ENCODE results near the gene GADD45B. TPM values are rescaled to one million over a fixed set of nuclear protein-coding genes. Genes with fewer than 3 reads are reported as not detected.
A peak's percentile ranks its signal among the peaks of the same experiment; 100 is the strongest.
"Not testable (repeated sequence)": the region's sequence is repeated elsewhere in the genome, so short reads cannot be mapped to it uniquely, and the experiment has no call there.

GADD45B gene
- total and polyA plus RNA-seq, 5 donors from 2014 or later = 53.4 to 191 (median 63.8) TPM

DNA sequence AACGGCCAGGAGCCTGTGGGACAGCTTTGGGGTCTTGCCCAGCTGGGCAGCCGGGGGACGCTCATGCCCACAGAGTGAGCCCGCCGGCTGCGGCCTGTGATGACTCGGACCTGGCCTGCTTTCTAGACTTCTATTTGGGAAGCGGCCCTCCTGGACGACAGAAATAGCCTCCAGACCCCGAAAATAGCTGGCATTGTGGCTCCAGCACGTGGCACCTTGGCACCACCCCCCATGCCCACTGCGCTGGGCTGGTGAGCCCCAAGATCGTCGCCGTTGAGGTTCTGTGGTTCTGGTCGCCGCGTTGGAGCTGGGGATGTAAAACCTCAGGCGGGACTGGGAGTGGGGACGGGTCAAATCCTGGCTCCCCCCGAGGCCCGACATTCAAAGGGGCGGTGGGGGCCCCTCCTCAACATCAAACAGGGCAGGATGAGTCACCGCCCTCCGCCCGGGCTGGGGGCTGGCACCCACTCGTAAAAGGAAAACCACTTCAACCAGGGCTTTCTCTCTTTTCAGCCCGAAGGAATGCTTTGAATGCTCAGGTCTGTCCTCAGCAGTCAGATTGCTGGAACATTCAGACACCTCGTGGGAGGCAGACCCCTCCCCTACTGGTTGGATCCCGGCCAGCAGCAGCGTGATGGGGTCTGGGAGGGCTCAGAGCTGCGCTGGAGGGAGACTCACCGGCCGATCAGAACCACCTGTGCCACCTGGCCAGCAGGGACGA lies 42.1 kb downstream of the GADD45B start:
- no peak overlapping the region for H3K27ac ChIP-seq (ENCODE audit: insufficient read depth, low read length, poor library complexity, severe bottlenecking)
- no peak overlapping the region for H3K4me3 Mint-ChIP-seq
- no peaks in the 10 kb centered on the region for H3K27me3 ChIP-seq (ENCODE audit: control insufficient read depth, insufficient read depth, low read length)
- no peaks in the 10 kb centered on the region for H3K27me3 Mint-ChIP-seq
- peaks cover 0 to 3% (median 0%) of the 10 kb centered on the region in 7 donors for H3K9me3 Mint-ChIP-seq
- no peaks in the 10 kb centered on the region for H3K9me3 ChIP-seq (ENCODE audit: control insufficient read depth in 2 of 2, low read length in 2 of 2)
- H3K36me3 ChIP-seq (ENCODE audit: control insufficient read depth, insufficient read depth, low read length) = no peaks in the 10 kb centered on the region
- H3K4me1 Mint-ChIP-seq = no peaks in the 10 kb centered on the region
- DNase-seq (no peak), ATAC-seq (ENCODE audit: low read depth in 2 of 2) (no peak)
- peaks cover 4% of the 10 kb centered on the region for H3K4me1 ChIP-seq (ENCODE audit: control insufficient read depth, insufficient read depth, low read length, poor library complexity, severe bottlenecking)
- H3K27ac Mint-ChIP-seq = no peak overlapping the region
- peaks cover 3% of the 10 kb centered on the region for H3K36me3 Mint-ChIP-seq
- no peak overlapping the region for H3K4me3 ChIP-seq (ENCODE audit: low read depth, low read length)

DNA sequence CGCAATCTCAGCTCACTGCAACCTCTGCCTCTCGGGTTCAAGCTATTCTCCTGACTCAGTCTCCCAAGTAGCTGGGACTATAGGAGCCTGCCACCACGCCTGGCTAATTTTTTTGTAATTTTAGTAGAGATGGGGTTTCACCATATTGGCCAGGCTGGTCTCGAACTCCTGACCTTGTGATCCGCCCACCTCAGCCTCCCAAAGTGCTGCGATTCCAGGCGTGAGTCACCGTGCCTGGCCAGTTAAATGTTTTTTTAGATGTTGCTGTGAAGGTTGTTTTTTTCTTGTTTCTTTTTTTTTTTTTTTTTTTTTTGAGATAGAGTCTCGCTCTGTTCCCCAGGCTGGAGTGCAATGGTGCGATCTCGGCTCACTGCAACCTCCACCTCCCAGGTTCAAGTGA lies 42.9 kb downstream of the GADD45B start:
- not testable (repeated sequence) for H3K36me3 ChIP-seq (ENCODE audit: control insufficient read depth, insufficient read depth, low read length); ATAC-seq (ENCODE audit: low read depth in 2 of 2); H3K9me3 ChIP-seq (ENCODE audit: control insufficient read depth in 2 of 2, low read length in 2 of 2); H3K36me3 Mint-ChIP-seq; H3K4me1 Mint-ChIP-seq; H3K9me3 Mint-ChIP-seq; H3K4me1 ChIP-seq (ENCODE audit: control insufficient read depth, insufficient read depth, low read length, poor library complexity, severe bottlenecking); H3K4me3 Mint-ChIP-seq; H3K27ac Mint-ChIP-seq; H3K4me3 ChIP-seq (ENCODE audit: low read depth, low read length); DNase-seq; H3K27me3 Mint-ChIP-seq; H3K27ac ChIP-seq (ENCODE audit: insufficient read depth, low read length, poor library complexity, severe bottlenecking); H3K27me3 ChIP-seq (ENCODE audit: control insufficient read depth, insufficient read depth, low read length)

DNA sequence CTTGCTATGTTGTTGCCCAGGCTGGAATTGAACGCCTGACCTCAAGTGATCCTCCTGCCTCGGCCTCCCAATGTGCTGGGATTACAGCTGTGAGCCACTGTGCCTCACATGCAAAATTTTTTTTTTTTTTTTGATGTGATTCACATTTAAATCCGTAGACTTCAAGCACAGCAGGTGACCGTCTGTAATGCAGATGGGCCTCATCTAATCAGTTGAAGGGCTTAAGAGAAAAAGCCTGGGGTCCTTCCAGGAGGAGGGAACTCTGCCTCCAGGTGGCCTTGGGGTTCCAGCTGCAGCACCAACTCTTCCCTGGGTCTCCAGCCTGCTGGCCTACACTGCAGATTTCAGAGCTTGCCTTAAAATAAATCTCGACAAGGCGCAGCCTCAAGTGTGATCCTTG lies 43.6 kb downstream of the GADD45B start:
- Mint-ChIP-seq H3K9me3 (peaks cover 0 to 3% (median 0%) of the 10 kb centered on the region in 7 donors), H3K27me3 (no peaks in the 10 kb centered on the region), H3K27ac (peak overlapping the region in 1 of 3 donors; percentile 69), H3K4me3 (no peak overlapping the region), H3K36me3 (peaks cover 3% of the 10 kb centered on the region), H3K4me1 (no peaks in the 10 kb centered on the region)
- no peak for ATAC-seq (ENCODE audit: low read depth in 2 of 2)
- Histone ChIP-seq H3K4me3 (ENCODE audit: low read depth, low read length) (no peak overlapping the region), H3K27ac (ENCODE audit: insufficient read depth, low read length, poor library complexity, severe bottlenecking) (no peak overlapping the region), H3K9me3 (ENCODE audit: control insufficient read depth in 2 of 2, low read length in 2 of 2) (no peaks in the 10 kb centered on the region), H3K4me1 (ENCODE audit: control insufficient read depth, insufficient read depth, low read length, poor library complexity, severe bottlenecking) (peaks cover 4% of the 10 kb centered on the region), H3K36me3 (ENCODE audit: control insufficient read depth, insufficient read depth, low read length) (no peaks in the 10 kb centered on the region), H3K27me3 (ENCODE audit: control insufficient read depth, insufficient read depth, low read length) (no peaks in the 10 kb centered on the region)
- no peak for DNase-seq

DNA sequence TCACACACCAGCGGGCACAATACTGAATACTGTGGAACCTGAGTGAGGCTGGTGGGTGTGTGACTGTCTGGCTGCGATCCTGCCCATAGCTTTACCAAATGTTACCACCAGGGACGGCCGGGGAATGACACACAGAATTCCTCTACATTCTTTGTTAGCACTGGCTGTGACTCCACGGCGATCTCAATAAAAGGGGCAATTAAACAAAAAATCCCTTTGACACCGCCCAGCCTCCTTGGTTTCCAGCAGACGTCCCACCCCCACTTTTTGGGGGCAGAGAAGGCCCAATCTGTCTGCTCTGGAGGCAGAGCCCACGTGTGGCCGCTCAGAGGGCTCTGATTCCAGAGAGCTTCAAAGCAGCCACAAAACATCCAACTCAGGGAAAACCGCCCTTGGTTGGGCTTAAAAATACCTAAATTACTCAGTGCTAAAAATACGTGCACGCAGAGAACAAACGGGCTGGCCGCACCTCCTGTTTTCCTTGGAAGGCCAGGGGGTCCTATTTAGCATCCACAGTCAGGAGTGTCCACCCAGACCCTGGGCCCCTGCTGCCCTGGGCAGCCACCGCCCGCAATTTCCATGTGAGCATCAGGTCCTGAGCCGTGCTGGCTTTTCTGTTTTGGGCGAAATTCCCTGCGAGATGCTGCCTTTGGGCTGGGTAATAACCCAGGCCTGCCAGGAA lies 47.8 kb downstream of the GADD45B start:
- peaks cover 0 to 3% (median 0%) of the 10 kb centered on the region in 7 donors for H3K9me3 Mint-ChIP-seq
- Histone ChIP-seq H3K27me3 (ENCODE audit: control insufficient read depth, insufficient read depth, low read length) (no peaks in the 10 kb centered on the region), H3K4me1 (ENCODE audit: control insufficient read depth, insufficient read depth, low read length, poor library complexity, severe bottlenecking) (no peaks in the 10 kb centered on the region), H3K27ac (ENCODE audit: insufficient read depth, low read length, poor library complexity, severe bottlenecking) (no peak overlapping the region), H3K36me3 (ENCODE audit: control insufficient read depth, insufficient read depth, low read length) (no peaks in the 10 kb centered on the region), H3K4me3 (ENCODE audit: low read depth, low read length) (no peak overlapping the region), H3K9me3 (ENCODE audit: control insufficient read depth in 2 of 2, low read length in 2 of 2) (no peaks in the 10 kb centered on the region)
- no peak overlapping the region for H3K27ac Mint-ChIP-seq
- H3K36me3 Mint-ChIP-seq = no peaks in the 10 kb centered on the region
- H3K4me3 Mint-ChIP-seq = no peak overlapping the region
- ATAC-seq (ENCODE audit: low read depth in 2 of 2) (no peak), DNase-seq (no peak)
- H3K4me1 Mint-ChIP-seq = no peaks in the 10 kb centered on the region
- no peaks in the 10 kb centered on the region for H3K27me3 Mint-ChIP-seq

DNA sequence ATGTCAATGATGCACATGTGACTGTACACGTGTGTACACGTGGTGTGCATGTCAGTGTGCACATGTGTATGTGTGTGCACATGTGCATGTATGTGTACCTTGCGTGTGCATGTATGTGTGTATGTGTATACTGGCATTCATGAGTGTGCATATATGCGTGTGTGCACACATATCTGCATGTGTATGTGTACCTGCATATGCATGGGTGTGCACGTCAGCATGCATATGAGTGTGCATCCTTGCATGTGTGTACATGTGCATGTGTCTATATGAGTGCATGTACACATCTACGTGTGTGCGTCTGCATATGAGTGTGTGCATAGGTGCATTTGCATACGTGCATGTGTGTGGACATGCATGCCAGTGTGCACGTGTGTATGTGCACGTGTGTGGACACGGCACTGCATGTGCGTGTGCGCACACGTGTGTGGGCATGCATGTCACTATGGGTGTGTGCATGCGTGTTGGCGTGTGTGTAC lies 48.5 kb downstream of the GADD45B start:
- Histone ChIP-seq H3K27ac (ENCODE audit: insufficient read depth, low read length, poor library complexity, severe bottlenecking) (no peak overlapping the region), H3K27me3 (ENCODE audit: control insufficient read depth, insufficient read depth, low read length) (no peaks in the 10 kb centered on the region), H3K4me3 (ENCODE audit: low read depth, low read length) (no peak overlapping the region), H3K9me3 (ENCODE audit: control insufficient read depth in 2 of 2, low read length in 2 of 2) (no peaks in the 10 kb centered on the region), H3K36me3 (ENCODE audit: control insufficient read depth, insufficient read depth, low read length) (no peaks in the 10 kb centered on the region), H3K4me1 (ENCODE audit: control insufficient read depth, insufficient read depth, low read length, poor library complexity, severe bottlenecking) (no peaks in the 10 kb centered on the region)
- Mint-ChIP-seq H3K4me1 (no peaks in the 10 kb centered on the region), H3K27ac (peak overlapping the region in 1 of 3 donors; percentile 14), H3K4me3 (no peak overlapping the region), H3K36me3 (no peaks in the 10 kb centered on the region), H3K27me3 (no peaks in the 10 kb centered on the region), H3K9me3 (peaks cover 0 to 3% (median 0%) of the 10 kb centered on the region in 7 donors)
- DNase-seq = no peak
- no peak for ATAC-seq (ENCODE audit: low read depth in 2 of 2)

DNA sequence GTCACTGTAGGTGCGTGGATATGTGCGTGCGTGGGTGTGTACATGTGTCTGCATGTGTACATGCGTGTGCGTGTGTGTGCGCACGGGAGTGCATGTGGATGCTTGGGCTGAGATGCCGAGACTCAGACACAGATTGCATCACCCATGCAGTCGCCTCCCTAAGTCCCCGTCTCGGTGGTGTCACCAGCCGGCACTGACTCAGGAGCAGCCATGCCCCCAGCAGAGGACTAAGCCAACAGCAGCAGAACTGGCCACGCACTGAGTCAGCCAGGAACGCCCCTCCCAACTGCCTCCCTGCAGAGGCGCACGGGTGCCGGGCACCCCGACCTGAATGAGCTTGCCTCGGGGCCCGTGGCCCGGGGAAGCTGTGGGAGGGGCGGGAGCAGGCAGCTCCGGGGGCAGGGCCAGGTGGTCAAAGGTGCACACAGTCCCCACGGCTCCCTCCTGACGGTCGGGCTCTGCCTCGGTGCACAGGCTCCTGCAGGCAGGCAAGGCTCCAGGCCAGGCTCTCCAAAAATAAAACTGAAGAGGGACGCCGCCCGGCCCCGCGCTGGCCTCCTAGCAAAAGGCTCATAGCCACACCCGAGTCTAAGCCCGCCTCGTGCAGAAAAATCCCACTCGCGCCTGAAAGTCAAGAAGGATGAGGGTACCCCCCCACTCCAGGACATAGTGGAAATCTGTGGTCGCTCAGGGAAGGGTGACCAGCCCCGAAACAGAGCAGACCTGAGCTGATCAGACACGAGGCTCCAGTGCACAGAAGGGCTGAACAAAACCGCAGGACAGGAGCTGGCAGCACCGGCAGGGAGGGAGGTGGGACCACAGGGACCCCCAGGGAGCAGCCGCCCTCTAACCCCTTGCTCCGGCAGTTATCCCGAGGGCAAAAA lies 49.2 kb downstream of the GADD45B start:
- Mint-ChIP-seq H3K4me1 (no peaks in the 10 kb centered on the region), H3K9me3 (peaks cover 0 to 3% (median 0%) of the 10 kb centered on the region in 7 donors), H3K4me3 (no peak overlapping the region), H3K27ac (peak overlapping the region in 1 of 3 donors; percentile 14), H3K27me3 (no peaks in the 10 kb centered on the region), H3K36me3 (no peaks in the 10 kb centered on the region)
- H3K4me1 ChIP-seq (ENCODE audit: control insufficient read depth, insufficient read depth, low read length, poor library complexity, severe bottlenecking) = no peaks in the 10 kb centered on the region
- no peaks in the 10 kb centered on the region for H3K27me3 ChIP-seq (ENCODE audit: control insufficient read depth, insufficient read depth, low read length)
- H3K4me3 ChIP-seq (ENCODE audit: low read depth, low read length) = no peak overlapping the region
- H3K9me3 ChIP-seq (ENCODE audit: control insufficient read depth in 2 of 2, low read length in 2 of 2) = no peaks in the 10 kb centered on the region
- ATAC-seq (ENCODE audit: low read depth in 2 of 2) (no peak), DNase-seq (no peak)
- no peaks in the 10 kb centered on the region for H3K36me3 ChIP-seq (ENCODE audit: control insufficient read depth, insufficient read depth, low read length)
- no peak overlapping the region for H3K27ac ChIP-seq (ENCODE audit: insufficient read depth, low read length, poor library complexity, severe bottlenecking)

DNA sequence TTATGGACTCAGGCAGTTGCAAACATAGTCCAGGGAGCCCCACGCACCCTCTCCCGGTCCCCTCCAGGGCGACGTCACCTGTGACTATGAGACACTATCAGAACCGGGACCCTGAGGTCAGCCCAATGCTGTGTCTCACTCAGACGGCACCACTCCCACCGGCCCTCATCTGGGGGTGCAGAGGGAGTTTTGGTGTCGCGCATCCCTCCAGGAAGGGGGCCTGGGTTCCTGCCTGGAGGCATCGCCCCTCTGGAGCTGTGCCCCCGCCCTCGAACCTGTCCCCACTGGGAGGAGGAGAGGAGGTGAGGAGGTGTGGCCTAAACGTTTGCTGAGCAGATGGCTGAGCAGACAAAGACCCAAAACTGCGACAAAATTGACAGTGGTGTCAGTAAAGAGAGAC lies 51.2 kb downstream of the GADD45B start:
- Histone ChIP-seq H3K9me3 (ENCODE audit: control insufficient read depth in 2 of 2, low read length in 2 of 2) (no peaks in the 10 kb centered on the region), H3K27me3 (ENCODE audit: control insufficient read depth, insufficient read depth, low read length) (no peaks in the 10 kb centered on the region), H3K36me3 (ENCODE audit: control insufficient read depth, insufficient read depth, low read length) (no peaks in the 10 kb centered on the region), H3K4me1 (ENCODE audit: control insufficient read depth, insufficient read depth, low read length, poor library complexity, severe bottlenecking) (no peaks in the 10 kb centered on the region), H3K4me3 (ENCODE audit: low read depth, low read length) (no peak overlapping the region), H3K27ac (ENCODE audit: insufficient read depth, low read length, poor library complexity, severe bottlenecking) (no peak overlapping the region)
- DNase-seq (no peak), ATAC-seq (ENCODE audit: low read depth in 2 of 2) (no peak)
- Mint-ChIP-seq H3K27ac (no peak overlapping the region), H3K9me3 (peaks cover 0 to 1% (median 0%) of the 10 kb centered on the region in 7 donors), H3K36me3 (no peaks in the 10 kb centered on the region), H3K4me3 (no peak overlapping the region), H3K27me3 (no peaks in the 10 kb centered on the region), H3K4me1 (peaks cover 0 to under 1% (median 0%) of the 10 kb centered on the region in 4 donors)
